HEK293 (cell line): Measurements from ENCODE around the gene HMGA1.

Experiments used
- CTCF ChIA-PET: fragments of 350-600 bp; formaldehyde crosslinking; extraction: SDS; loops from one replicate; lab custom pipeline; 2021; ENCODE audit warnings: antibody characterized with exemption; lab: Yijun Ruan, JAX
- POLR2A ChIA-PET: fragments of 300-600 bp; formaldehyde crosslinking; extraction: SDS; loops from one replicate; lab custom pipeline; 2020; ENCODE audit warnings: antibody characterized with exemption, inconsistent platforms; lab: Yijun Ruan, JAX
- H3K27ac ChIP-seq: fragments of 200-500 bp; sonication (Bioruptor generic); 2 replicates; pipeline ENCODE4 v1.5.1; 2014; ENCODE audit warnings: low read depth, low read length, control low read depth, inconsistent platforms; ENCODE audit errors: extremely low read depth
- H3K36me3 ChIP-seq, 2 experiments: fragments of 200-500 bp in 1 of 2; sonication (Bioruptor generic) in 1 of 2; 1 replicate in 1 of 2; 2 replicates in 1 of 2; pipeline ENCODE4 v1.5.1; 2014 to 2017; ENCODE audit warnings: inconsistent platforms in 2 of 2, low read length in 2 of 2; ENCODE audit not compliant: control insufficient read depth in 2 of 2, insufficient read depth in 1 of 2
- H3K4me1 ChIP-seq: fragments of 200-500 bp; sonication (Bioruptor generic); 2 replicates; pipeline ENCODE4 v1.5.1; 2014; ENCODE audit warnings: mild to moderate bottlenecking, low read length, inconsistent platforms; ENCODE audit not compliant: control insufficient read depth, insufficient read depth
- H3K4me3 ChIP-seq: 2 replicates; pipeline ENCODE4 v1.5.1; 2011; ENCODE audit warnings: low read depth, mild to moderate bottlenecking, control low read depth, low read length, moderate library complexity
- H3K9me3 ChIP-seq: fragments of 200-500 bp; sonication (Bioruptor generic); 2 replicates; pipeline ENCODE4 v1.5.1; 2014; ENCODE audit warnings: low read depth, low read length, inconsistent platforms; ENCODE audit not compliant: control insufficient read depth, insufficient read depth
- HOXA7 ChIP-seq: sonication (generic); formaldehyde crosslinking; IDR thresholded peaks from 2 replicates; pipeline ENCODE4 v1.8.1; 2022; ENCODE audit warnings: missing genetic modification reagents, borderline replicate concordance
- SCRT2 ChIP-seq: fragments of 450-650 bp; formaldehyde crosslinking; IDR thresholded peaks from 2 replicates; pipeline ENCODE4 v1.5.1; 2016; ENCODE audit warnings: missing biosample characterization, missing genetic modification characterization
- ZFP69B ChIP-seq: fragments of 450-650 bp; formaldehyde crosslinking; IDR thresholded peaks from 2 replicates; pipeline ENCODE4 v1.5.1; 2016; ENCODE audit warnings: missing biosample characterization, missing genetic modification characterization
- ZNF175 ChIP-seq: fragments of 450-650 bp; formaldehyde crosslinking; IDR thresholded peaks from 2 replicates; pipeline ENCODE4 v1.5.1; 2016; ENCODE audit warnings: missing biosample characterization, missing genetic modification characterization
- ZNF221 ChIP-seq: fragments of 450-650 bp; formaldehyde crosslinking; IDR thresholded peaks from 2 replicates; pipeline ENCODE4 v1.5.1; 2017; ENCODE audit warnings: missing biosample characterization, missing genetic modification characterization, borderline replicate concordance
- ZNF48 ChIP-seq: fragments of 450-650 bp; formaldehyde crosslinking; IDR thresholded peaks from 2 replicates; pipeline ENCODE4 v1.5.1; 2016; ENCODE audit warnings: missing biosample characterization, missing genetic modification characterization
- ZNF501 ChIP-seq: fragments of 450-650 bp; formaldehyde crosslinking; IDR thresholded peaks from 2 replicates; pipeline ENCODE4 v1.5.1; 2016; ENCODE audit warnings: missing biosample characterization, missing genetic modification characterization
- ZNF658 ChIP-seq: fragments of 450-650 bp; formaldehyde crosslinking; IDR thresholded peaks from 2 replicates; pipeline ENCODE4; 2016; ENCODE audit warnings: missing biosample characterization, missing genetic modification characterization
- ZNF660 ChIP-seq: fragments of 450-650 bp; IDR thresholded peaks from 2 replicates; pipeline ENCODE4 v1.5.1; 2018; ENCODE audit warnings: missing biosample characterization, mild to moderate bottlenecking, missing genetic modification characterization
- ZNF664 ChIP-seq: fragments of 450-650 bp; formaldehyde crosslinking; IDR thresholded peaks from 2 replicates; pipeline ENCODE4 v1.5.1; 2016; ENCODE audit warnings: missing biosample characterization, missing genetic modification characterization
- ZNF747 ChIP-seq: fragments of 450-650 bp; formaldehyde crosslinking; IDR thresholded peaks from 2 replicates; pipeline ENCODE4 v1.5.1; 2016; ENCODE audit warnings: missing biosample characterization, missing genetic modification characterization
- ZNF776 ChIP-seq: fragments of 450-650 bp; formaldehyde crosslinking; IDR thresholded peaks from 2 replicates; pipeline ENCODE4 v1.5.0; 2017; ENCODE audit warnings: missing biosample characterization, missing genetic modification characterization, borderline replicate concordance
- ZNF777 ChIP-seq: fragments of 450-650 bp; formaldehyde crosslinking; IDR thresholded peaks from 2 replicates; pipeline ENCODE4 v1.5.1; 2017; ENCODE audit warnings: missing biosample characterization, missing genetic modification characterization, borderline replicate concordance
- ZSCAN23 ChIP-seq: fragments of 450-650 bp; formaldehyde crosslinking; IDR thresholded peaks from 2 replicates; pipeline ENCODE4 v1.5.1; 2016; ENCODE audit warnings: missing biosample characterization, missing genetic modification characterization
- TF ChIP-seq, protein P1 (sequence below): IDR thresholded peaks from 2 replicates; pipeline ENCODE4 v1.6.1; 2011; ENCODE audit warnings: mild to moderate bottlenecking, low read depth, low read length, borderline replicate concordance
- TF ChIP-seq, protein P2 (sequence below): fragments of 450-650 bp; formaldehyde crosslinking; IDR thresholded peaks from 2 replicates; pipeline ENCODE4 v1.5.1; 2017; ENCODE audit warnings: missing biosample characterization, missing genetic modification characterization
- TF ChIP-seq, protein P3 (sequence below): fragments of 450-650 bp; formaldehyde crosslinking; IDR thresholded peaks from 2 replicates; pipeline ENCODE4 v1.5.1; 2016; ENCODE audit warnings: missing biosample characterization, missing genetic modification characterization
- TF ChIP-seq, protein P4 (sequence below): fragments of 450-650 bp; formaldehyde crosslinking; IDR thresholded peaks from 2 replicates; pipeline ENCODE4 v1.5.1; 2016; ENCODE audit warnings: missing biosample characterization, missing genetic modification characterization
- TF ChIP-seq, protein P5 (sequence below): fragments of 450-650 bp; formaldehyde crosslinking; IDR thresholded peaks from 2 replicates; pipeline ENCODE4 v1.5.1; 2016; ENCODE audit warnings: missing biosample characterization, missing genetic modification characterization
- TF ChIP-seq, protein P6 (sequence below): fragments of 450-650 bp; formaldehyde crosslinking; IDR thresholded peaks from 2 replicates; pipeline ENCODE4 v1.5.1; 2016; ENCODE audit warnings: missing biosample characterization, missing genetic modification characterization
- TF ChIP-seq, protein P7 (sequence below): fragments of 450-650 bp; formaldehyde crosslinking; IDR thresholded peaks from 2 replicates; pipeline ENCODE4 v1.5.1; 2016; ENCODE audit warnings: missing biosample characterization, missing genetic modification characterization
- TF ChIP-seq, protein P8 (sequence below): fragments of 450-650 bp; formaldehyde crosslinking; IDR thresholded peaks from 2 replicates; pipeline ENCODE4 v1.5.1; 2016; ENCODE audit warnings: missing biosample characterization, missing genetic modification characterization

HMGA1 gene

DNA sequence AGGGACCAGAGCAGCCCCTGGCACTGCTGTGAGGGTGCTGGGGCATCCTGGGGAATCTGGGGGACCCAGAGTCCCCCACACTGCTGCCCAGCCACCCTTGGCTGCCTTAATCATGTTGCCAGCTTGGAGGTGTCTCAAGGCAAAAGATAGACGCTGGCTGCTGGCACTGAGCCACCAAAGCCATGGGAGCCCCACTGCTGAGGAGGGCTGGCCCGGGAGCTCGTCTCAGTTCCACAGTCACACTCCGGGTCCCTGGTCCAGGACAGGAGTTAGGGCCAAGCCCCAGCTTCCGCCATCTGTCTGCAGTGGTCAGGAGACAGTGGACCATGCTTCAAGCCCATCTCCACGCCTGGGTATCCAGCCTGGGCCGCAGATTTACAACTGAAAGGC, 41.0 kb upstream of the HMGA1 start (continued):
- TF ChIP-seq, protein P1, sequence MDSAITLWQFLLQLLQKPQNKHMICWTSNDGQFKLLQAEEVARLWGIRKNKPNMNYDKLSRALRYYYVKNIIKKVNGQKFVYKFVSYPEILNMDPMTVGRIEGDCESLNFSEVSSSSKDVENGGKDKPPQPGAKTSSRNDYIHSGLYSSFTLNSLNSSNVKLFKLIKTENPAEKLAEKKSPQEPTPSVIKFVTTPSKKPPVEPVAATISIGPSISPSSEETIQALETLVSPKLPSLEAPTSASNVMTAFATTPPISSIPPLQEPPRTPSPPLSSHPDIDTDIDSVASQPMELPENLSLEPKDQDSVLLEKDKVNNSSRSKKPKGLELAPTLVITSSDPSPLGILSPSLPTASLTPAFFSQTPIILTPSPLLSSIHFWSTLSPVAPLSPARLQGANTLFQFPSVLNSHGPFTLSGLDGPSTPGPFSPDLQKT: no peak
- no peak for TF ChIP-seq ZSCAN23 (tag by site-specific recombination)
- no peak for TF ChIP-seq ZNF776
- TF ChIP-seq ZNF221 (tag by site-specific recombination): no peak
- no peak for TF ChIP-seq SCRT2 (tag by site-specific recombination)
- no peak for TF ChIP-seq HOXA7 (CRISPR knock-in tag)
- TF ChIP-seq, protein P2, sequence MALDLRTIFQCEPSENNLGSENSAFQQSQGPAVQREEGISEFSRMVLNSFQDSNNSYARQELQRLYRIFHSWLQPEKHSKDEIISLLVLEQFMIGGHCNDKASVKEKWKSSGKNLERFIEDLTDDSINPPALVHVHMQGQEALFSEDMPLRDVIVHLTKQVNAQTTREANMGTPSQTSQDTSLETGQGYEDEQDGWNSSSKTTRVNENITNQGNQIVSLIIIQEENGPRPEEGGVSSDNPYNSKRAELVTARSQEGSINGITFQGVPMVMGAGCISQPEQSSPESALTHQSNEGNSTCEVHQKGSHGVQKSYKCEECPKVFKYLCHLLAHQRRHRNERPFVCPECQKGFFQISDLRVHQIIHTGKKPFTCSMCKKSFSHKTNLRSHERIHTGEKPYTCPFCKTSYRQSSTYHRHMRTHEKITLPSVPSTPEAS (tag by site-specific recombination): no peak
- TF ChIP-seq, protein P3, sequence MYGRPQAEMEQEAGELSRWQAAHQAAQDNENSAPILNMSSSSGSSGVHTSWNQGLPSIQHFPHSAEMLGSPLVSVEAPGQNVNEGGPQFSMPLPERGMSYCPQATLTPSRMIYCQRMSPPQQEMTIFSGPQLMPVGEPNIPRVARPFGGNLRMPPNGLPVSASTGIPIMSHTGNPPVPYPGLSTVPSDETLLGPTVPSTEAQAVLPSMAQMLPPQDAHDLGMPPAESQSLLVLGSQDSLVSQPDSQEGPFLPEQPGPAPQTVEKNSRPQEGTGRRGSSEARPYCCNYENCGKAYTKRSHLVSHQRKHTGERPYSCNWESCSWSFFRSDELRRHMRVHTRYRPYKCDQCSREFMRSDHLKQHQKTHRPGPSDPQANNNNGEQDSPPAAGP (tag by site-specific recombination): no peak
- no peak for TF ChIP-seq ZNF48 (tag by site-specific recombination)
- TF ChIP-seq ZNF747 (tag by site-specific recombination): no peak
- TF ChIP-seq ZNF777: no peak

DNA sequence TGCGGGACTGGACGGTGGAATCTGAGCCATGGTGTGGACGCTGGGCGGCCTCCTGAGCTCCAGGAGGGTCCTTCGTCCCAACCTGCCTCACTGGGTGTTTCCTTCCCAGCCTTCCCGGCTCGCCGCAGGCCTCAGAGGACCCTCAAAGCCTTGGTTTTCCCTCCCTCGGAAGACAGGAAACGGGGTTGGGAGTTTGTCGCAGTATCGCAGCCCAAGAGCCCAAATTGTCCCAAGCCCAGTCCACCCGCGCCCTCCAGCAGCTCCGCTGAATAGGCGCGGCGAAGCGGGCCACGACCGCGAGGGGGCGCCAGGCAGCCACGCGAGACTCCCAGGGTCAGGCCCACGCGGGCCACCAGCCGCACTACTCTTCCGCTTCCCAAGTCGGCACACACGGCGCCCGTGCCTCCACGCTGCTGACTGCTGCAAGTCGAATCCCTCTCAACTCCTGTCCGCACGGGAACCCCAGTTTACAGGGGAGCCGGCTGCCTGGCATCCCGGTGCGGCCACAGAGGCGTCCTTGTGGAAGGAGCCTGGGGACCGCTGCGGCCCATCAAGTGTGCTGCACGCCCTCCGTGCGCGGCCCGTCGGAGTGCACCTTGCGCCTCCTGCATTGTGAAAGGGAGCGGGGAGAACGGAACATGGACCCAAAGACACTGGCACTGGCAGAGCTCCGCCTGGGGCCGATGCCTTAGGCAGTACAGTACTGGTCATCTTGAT, 40.4 kb upstream of the HMGA1 start:
- H3K4me3 ChIP-seq: peak overlapping the region; percentile 30
- POLR2A ChIA-PET: interaction anchor here (0.5 to 1.2 kb wide), 4 partner anchors 28 to 252 kb away, joined by 3 to 13 read pairs (median 4); no protein-coding TSS in a partner anchor
- CTCF ChIA-PET: interaction anchor here (0.5 to 3.9 kb wide), 51 partner anchors 9 to 1751 kb away, joined by 3 to 38 read pairs (median 4); partner anchors contain the start of genes HMGA1, NUDT3, RPS10 and SMIM29
- no peaks in the 10 kb centered on the region for H3K4me1 ChIP-seq
- no peaks in the 10 kb centered on the region for H3K36me3 ChIP-seq
- no peak overlapping the region for H3K27ac ChIP-seq
- no peaks in the 10 kb centered on the region for H3K9me3 ChIP-seq
- TF ChIP-seq, protein P4, sequence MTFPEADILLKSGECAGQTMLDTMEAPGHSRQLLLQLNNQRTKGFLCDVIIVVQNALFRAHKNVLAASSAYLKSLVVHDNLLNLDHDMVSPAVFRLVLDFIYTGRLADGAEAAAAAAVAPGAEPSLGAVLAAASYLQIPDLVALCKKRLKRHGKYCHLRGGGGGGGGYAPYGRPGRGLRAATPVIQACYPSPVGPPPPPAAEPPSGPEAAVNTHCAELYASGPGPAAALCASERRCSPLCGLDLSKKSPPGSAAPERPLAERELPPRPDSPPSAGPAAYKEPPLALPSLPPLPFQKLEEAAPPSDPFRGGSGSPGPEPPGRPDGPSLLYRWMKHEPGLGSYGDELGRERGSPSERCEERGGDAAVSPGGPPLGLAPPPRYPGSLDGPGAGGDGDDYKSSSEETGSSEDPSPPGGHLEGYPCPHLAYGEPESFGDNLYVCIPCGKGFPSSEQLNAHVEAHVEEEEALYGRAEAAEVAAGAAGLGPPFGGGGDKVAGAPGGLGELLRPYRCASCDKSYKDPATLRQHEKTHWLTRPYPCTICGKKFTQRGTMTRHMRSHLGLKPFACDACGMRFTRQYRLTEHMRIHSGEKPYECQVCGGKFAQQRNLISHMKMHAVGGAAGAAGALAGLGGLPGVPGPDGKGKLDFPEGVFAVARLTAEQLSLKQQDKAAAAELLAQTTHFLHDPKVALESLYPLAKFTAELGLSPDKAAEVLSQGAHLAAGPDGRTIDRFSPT (tag by site-specific recombination): no peak
- TF ChIP-seq ZFP69B (tag by site-specific recombination) (no peak), ZNF660 (tag by site-specific recombination) (no peak), ZNF664 (tag by site-specific recombination) (no peak), ZNF658 (tag by site-specific recombination) (no peak), ZNF175 (tag by site-specific recombination) (no peak), ZNF501 (tag by site-specific recombination) (peak; percentile 73; the same call in 1 of the 2 replicates)
- TF ChIP-seq, protein P5, sequence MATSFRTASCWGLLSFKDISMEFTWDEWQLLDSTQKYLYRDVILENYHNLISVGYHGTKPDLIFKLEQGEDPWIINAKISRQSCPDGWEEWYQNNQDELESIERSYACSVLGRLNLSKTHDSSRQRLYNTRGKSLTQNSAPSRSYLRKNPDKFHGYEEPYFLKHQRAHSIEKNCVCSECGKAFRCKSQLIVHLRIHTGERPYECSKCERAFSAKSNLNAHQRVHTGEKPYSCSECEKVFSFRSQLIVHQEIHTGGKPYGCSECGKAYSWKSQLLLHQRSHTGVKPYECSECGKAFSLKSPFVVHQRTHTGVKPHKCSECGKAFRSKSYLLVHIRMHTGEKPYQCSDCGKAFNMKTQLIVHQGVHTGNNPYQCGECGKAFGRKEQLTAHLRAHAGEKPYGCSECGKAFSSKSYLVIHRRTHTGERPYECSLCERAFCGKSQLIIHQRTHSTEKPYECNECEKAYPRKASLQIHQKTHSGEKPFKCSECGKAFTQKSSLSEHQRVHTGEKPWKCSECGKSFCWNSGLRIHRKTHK (tag by site-specific recombination): no peak
- TF ChIP-seq, protein P6, sequence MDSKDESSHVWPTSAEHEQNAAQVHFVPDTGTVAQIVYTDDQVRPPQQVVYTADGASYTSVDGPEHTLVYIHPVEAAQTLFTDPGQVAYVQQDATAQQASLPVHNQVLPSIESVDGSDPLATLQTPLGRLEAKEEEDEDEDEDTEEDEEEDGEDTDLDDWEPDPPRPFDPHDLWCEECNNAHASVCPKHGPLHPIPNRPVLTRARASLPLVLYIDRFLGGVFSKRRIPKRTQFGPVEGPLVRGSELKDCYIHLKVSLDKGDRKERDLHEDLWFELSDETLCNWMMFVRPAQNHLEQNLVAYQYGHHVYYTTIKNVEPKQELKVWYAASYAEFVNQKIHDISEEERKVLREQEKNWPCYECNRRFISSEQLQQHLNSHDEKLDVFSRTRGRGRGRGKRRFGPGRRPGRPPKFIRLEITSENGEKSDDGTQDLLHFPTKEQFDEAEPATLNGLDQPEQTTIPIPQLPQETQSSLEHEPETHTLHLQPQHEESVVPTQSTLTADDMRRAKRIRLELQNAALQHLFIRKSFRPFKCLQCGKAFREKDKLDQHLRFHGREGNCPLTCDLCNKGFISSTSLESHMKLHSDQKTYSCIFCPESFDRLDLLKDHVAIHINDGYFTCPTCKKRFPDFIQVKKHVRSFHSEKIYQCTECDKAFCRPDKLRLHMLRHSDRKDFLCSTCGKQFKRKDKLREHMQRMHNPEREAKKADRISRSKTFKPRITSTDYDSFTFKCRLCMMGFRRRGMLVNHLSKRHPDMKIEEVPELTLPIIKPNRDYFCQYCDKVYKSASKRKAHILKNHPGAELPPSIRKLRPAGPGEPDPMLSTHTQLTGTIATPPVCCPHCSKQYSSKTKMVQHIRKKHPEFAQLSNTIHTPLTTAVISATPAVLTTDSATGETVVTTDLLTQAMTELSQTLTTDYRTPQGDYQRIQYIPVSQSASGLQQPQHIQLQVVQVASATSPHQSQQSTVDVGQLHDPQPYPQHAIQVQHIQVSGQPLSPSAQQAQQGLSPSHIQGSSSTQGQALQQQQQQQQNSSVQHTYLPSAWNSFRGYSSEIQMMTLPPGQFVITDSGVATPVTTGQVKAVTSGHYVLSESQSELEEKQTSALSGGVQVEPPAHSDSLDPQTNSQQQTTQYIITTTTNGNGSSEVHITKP: no peak
- TF ChIP-seq, protein P7, sequence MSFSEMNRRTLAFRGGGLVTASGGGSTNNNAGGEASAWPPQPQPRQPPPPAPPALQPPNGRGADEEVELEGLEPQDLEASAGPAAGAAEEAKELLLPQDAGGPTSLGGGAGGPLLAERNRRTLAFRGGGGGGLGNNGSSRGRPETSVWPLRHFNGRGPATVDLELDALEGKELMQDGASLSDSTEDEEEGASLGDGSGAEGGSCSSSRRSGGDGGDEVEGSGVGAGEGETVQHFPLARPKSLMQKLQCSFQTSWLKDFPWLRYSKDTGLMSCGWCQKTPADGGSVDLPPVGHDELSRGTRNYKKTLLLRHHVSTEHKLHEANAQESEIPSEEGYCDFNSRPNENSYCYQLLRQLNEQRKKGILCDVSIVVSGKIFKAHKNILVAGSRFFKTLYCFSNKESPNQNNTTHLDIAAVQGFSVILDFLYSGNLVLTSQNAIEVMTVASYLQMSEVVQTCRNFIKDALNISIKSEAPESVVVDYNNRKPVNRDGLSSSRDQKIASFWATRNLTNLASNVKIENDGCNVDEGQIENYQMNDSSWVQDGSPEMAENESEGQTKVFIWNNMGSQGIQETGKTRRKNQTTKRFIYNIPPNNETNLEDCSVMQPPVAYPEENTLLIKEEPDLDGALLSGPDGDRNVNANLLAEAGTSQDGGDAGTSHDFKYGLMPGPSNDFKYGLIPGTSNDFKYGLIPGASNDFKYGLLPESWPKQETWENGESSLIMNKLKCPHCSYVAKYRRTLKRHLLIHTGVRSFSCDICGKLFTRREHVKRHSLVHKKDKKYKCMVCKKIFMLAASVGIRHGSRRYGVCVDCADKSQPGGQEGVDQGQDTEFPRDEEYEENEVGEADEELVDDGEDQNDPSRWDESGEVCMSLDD (tag by site-specific recombination): peak; percentile 52; the same call in 1 of the 2 replicates
- TF ChIP-seq, protein P8, sequence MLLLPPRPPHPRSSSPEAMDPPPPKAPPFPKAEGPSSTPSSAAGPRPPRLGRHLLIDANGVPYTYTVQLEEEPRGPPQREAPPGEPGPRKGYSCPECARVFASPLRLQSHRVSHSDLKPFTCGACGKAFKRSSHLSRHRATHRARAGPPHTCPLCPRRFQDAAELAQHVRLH: no peak
